ENCODE measurements around the gene GLB1L3. TPM values are rescaled to one million over a fixed set of nuclear protein-coding genes. Genes with fewer than 3 reads are reported as not detected.

Gene GLB1L3
- total RNA-seq, 2 experiments from 2014 or later = 11.2 to 11.9 TPM

DNA sequence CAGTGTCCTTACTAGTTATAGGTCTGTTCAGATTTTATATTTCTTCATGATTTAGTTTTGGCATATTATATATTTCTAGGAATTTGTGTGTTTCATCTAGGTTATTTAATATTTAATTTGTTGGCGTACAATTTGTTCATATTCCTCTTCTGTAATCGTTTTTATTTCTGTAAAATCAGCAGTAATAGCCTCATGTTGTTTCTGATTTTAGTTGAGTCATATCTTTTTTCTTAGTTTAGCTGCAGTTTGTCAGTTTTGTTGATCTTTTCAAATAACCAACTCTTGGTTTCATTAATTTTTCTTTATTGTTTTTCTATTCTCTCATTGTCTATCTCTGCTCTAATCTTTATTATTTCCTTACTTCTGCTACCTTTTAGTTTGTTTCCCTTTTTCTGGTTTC lies 75.9 kb downstream of the GLB1L3 start:
- ATAC-seq (no peak), DNase-seq (no peak)
- Mint-ChIP-seq H3K4me3 (no peak overlapping the region), H3K9me3 (no peaks in the 10 kb centered on the region), H3K4me1 (ENCODE audit: low read depth) (peaks cover 10% of the 10 kb centered on the region), H3K27me3 (no peaks in the 10 kb centered on the region), H3K27ac (no peak overlapping the region), H3K36me3 (ENCODE audit: low read depth) (peaks cover 4% of the 10 kb centered on the region)
- intact Hi-C loops (cut with micrococcal nuclease) = no loop called here
- ChIA-PET CTCF (no interaction called here), POLR2A (no interaction called here)
- TF ChIP-seq, protein P1, sequence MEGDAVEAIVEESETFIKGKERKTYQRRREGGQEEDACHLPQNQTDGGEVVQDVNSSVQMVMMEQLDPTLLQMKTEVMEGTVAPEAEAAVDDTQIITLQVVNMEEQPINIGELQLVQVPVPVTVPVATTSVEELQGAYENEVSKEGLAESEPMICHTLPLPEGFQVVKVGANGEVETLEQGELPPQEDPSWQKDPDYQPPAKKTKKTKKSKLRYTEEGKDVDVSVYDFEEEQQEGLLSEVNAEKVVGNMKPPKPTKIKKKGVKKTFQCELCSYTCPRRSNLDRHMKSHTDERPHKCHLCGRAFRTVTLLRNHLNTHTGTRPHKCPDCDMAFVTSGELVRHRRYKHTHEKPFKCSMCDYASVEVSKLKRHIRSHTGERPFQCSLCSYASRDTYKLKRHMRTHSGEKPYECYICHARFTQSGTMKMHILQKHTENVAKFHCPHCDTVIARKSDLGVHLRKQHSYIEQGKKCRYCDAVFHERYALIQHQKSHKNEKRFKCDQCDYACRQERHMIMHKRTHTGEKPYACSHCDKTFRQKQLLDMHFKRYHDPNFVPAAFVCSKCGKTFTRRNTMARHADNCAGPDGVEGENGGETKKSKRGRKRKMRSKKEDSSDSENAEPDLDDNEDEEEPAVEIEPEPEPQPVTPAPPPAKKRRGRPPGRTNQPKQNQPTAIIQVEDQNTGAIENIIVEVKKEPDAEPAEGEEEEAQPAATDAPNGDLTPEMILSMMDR (IDR thresholded peaks at IDR 0.05) = no peak

DNA sequence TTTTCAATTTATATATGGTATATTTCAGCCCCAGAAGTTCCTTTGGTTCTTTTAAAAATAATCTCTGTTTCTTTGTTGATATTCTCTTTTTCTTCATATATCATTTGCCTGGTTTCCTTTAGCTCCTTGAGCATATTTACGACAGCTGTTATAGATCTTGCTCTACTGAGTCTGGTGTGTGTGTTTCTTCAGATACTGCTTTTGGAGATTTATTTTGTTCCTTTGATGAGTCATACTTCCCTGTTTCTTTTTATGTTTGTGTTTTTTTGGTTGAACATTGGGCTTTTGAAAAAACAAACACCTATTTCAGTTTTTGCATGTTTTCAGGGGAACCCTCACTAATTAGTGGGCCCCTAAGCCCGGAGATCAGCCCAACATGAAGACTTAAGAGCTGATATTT lies 79.0 kb downstream of the GLB1L3 start:
- Mint-ChIP-seq H3K4me1 (ENCODE audit: low read depth) (peaks cover 4% of the 10 kb centered on the region), H3K27me3 (peaks cover 4% of the 10 kb centered on the region), H3K36me3 (ENCODE audit: low read depth) (peaks cover 6% of the 10 kb centered on the region), H3K27ac (no peak overlapping the region), H3K9me3 (no peaks in the 10 kb centered on the region), H3K4me3 (no peak overlapping the region)
- intact Hi-C loops (cut with micrococcal nuclease) = no loop called here
- TF ChIP-seq, protein P1 (IDR thresholded peaks at IDR 0.05) = no peak
- ATAC-seq (no peak), DNase-seq (no peak)
- ChIA-PET CTCF (no interaction called here), POLR2A (no interaction called here)

DNA sequence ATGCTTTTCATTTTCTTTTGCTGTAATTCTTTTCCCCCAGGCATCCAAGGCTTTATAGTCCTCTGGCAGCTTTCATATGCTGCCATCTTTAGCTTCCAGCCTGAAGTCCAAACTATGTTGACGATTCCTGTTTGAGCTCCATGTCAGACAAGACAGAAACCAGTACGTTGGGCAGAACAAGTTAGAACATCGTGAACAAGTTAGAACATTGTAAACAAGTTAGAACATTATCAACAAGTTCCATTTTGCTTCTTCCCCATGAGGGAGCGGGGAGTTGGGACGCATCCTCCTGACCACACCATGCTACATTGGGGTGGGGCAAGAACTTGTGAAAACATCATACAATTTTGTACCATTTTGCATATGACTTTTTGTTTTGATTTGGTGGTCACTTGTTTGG lies 79.5 kb downstream of the GLB1L3 start:
- ATAC-seq (no peak), DNase-seq (no peak)
- no peak overlapping the region for H3K4me3 Mint-ChIP-seq
- intact Hi-C loops (cut with micrococcal nuclease) = no loop called here
- H3K36me3 Mint-ChIP-seq (ENCODE audit: low read depth) = peaks cover 6% of the 10 kb centered on the region
- H3K4me1 Mint-ChIP-seq (ENCODE audit: low read depth) = peaks cover 5% of the 10 kb centered on the region
- TF ChIP-seq, protein P1 (IDR thresholded peaks at IDR 0.05) = no peak
- CTCF ChIA-PET = interaction anchor here (1.0 kb wide), 1 partner anchor 15 kb away, joined by 3 read pairs; no protein-coding TSS in a partner anchor
- peaks cover 5% of the 10 kb centered on the region for H3K27me3 Mint-ChIP-seq
- no peak overlapping the region for H3K27ac Mint-ChIP-seq
- H3K9me3 Mint-ChIP-seq = no peaks in the 10 kb centered on the region
- POLR2A ChIA-PET = no interaction called here

DNA sequence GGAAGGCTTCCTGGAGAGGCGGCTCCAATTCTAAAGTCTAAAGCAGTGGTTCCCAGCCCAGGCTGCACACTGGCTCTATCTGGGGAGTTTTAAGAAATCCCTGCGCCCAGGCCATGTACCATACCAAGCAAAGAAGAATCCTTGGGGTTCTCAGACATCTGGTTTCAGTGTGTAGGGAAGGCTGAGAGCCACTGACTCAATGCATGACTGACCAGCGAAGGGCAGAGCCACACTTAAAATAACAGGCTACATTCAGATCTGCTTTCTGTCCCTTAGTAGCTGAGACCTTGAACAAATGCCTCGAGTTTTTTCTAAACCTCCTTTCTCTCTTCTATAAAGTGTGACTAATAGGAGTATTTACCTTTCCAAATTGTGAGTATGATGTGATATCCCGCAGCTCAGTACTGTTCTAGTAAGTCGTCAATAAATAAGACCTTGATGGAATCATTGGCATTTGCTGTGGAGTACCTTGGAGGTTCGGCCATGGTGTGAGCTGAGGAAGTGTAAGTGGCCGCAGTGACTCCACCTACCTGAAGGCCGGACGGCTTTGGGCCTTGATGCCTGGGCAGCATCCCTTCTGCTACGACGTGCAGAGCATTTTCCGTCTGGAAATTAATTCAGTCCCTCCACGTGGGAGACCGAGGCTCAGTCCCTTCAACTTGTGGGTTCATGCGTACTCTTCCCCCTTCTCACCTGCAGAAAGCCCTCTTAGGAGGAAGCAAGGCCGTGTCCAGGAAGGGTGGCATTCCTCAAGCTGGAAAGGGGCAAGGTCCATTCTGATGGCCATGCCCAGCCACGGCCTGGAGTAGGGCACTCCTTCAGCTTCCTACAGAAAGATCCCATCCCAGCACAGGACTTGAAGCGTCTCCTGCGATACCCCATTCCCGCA lies 80.7 kb downstream of the GLB1L3 start:
- Mint-ChIP-seq H3K36me3 (ENCODE audit: low read depth) (peaks cover 6% of the 10 kb centered on the region), H3K27ac (no peak overlapping the region), H3K4me1 (ENCODE audit: low read depth) (peaks cover 8% of the 10 kb centered on the region), H3K27me3 (peaks cover 6% of the 10 kb centered on the region), H3K9me3 (no peaks in the 10 kb centered on the region), H3K4me3 (no peak overlapping the region)
- no peak for ATAC-seq
- TF ChIP-seq, protein P1 (IDR thresholded peaks at IDR 0.05) = no peak
- DNase-seq = no peak
- POLR2A ChIA-PET = no interaction called here
- intact Hi-C loops (cut with micrococcal nuclease) = no loop called here
- CTCF ChIA-PET = no interaction called here

DNA sequence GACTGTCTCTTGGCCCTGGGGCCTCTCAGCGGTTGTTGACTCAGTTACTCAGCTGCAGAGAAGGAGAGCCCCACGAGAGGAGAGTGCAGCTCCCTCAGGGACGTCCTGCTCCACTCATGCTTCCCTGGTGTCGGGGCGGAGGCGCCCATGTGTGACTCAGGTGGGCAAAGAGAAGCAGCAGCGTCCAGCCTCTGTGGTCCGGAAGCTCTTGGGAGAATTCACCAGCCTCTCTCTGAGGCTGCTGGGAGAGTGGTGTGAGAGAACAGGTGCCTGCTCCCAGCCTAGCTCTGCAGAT lies 81.3 kb downstream of the GLB1L3 start:
- Mint-ChIP-seq H3K9me3 (no peaks in the 10 kb centered on the region), H3K27me3 (peaks cover 8% of the 10 kb centered on the region), H3K36me3 (ENCODE audit: low read depth) (peaks cover 6% of the 10 kb centered on the region), H3K4me1 (ENCODE audit: low read depth) (peaks cover 8% of the 10 kb centered on the region), H3K4me3 (no peak overlapping the region), H3K27ac (no peak overlapping the region)
- ATAC-seq (no peak), DNase-seq (no peak)
- TF ChIP-seq, protein P1 (IDR thresholded peaks at IDR 0.05) = no peak
- intact Hi-C loops (cut with micrococcal nuclease) = no loop called here
- CTCF ChIA-PET = no interaction called here
- POLR2A ChIA-PET = no interaction called here
